Ishikawa (cell line): ENCODE data around the gene MITD1.

Experiments
- CREB1 ChIP-seq: IDR thresholded peaks from 2 replicates; pipeline ENCODE4 v1.6.1; 2012; ENCODE audit warnings: low read depth
- EGR1 ChIP-seq: IDR thresholded peaks from 2 replicates; pipeline ENCODE4 v1.6.1; 2012
- EP300 ChIP-seq: IDR thresholded peaks from 2 replicates; pipeline ENCODE4 v1.6.1; 2012; ENCODE audit warnings: borderline replicate concordance
- FOXM1 ChIP-seq: IDR thresholded peaks from 2 replicates; pipeline ENCODE4 v1.6.1; 2012; ENCODE audit warnings: low read depth, borderline replicate concordance
- RAD21 ChIP-seq: IDR thresholded peaks from 2 replicates; pipeline ENCODE4 v1.6.1; 2012; ENCODE audit warnings: low read depth
- REST ChIP-seq: IDR thresholded peaks from 2 replicates; pipeline ENCODE4 v1.6.1; 2012; ENCODE audit warnings: low read depth, mild to moderate bottlenecking
- TCF12 ChIP-seq: IDR thresholded peaks from 2 replicates; pipeline ENCODE4 v1.6.1; 2012; ENCODE audit warnings: low read depth
- TEAD4 ChIP-seq: IDR thresholded peaks from 2 replicates; pipeline ENCODE4 v1.6.1; 2012
- USF1 ChIP-seq: IDR thresholded peaks from 2 replicates; pipeline ENCODE4 v1.6.1; 2012

GRCh38 chr2:99152199-99152895 lies 28.5 kb downstream of the MITD1 start:
- no peak for TF ChIP-seq EP300
- TF ChIP-seq TCF12: no peak
- no peak for TF ChIP-seq EGR1
- no peak for TF ChIP-seq FOXM1
- no peak for TF ChIP-seq REST
- no peak for TF ChIP-seq TEAD4
- no peak for TF ChIP-seq CREB1
- TF ChIP-seq RAD21: no peak
- no peak for TF ChIP-seq USF1
